Measurements from ENCODE around the gene ENKUR.

GRCh38 chr10:25061711-25062449 lies 45.9 kb upstream of the ENKUR start:
- TF ChIP-seq CTCF (IDR thresholded peaks at IDR 0.05) (no peak), POLR2A (IDR thresholded peaks at IDR 0.05) (no peak)

Measured in Peyer's patch (tissue), 4 donors.